Measurements from ENCODE around the gene ARHGAP6. TPM values are rescaled to one million over a fixed set of nuclear protein-coding genes. Genes with fewer than 3 reads are reported as not detected.

The ARHGAP6 gene
- total RNA-seq, 3 donors from 2014 or later, result 10.1 to 32.6 (median 14.7) TPM

- intact Hi-C loops (cut with DNase I; ENCODE audit: low total_unique reads), result no loop called here
- no peak overlapping the region for H3K27ac ChIP-seq
- H3K36me3 ChIP-seq, result no peaks in the 10 kb centered on the region
- no peak for DNase-seq (ENCODE audit: low spot score in 2 of 2)
- no peaks in the 10 kb centered on the region for H3K9me3 ChIP-seq
- TF ChIP-seq POLR2AphosphoS5 (IDR thresholded peaks at IDR 0.05) (no peak), POLR2A (IDR thresholded peaks at IDR 0.05) (no peak), CTCF (IDR thresholded peaks at IDR 0.05) (no peak)
- no peak overlapping the region for H3K4me3 ChIP-seq
- H3K27me3 ChIP-seq, result peaks cover 0 to 32% of the 10 kb centered on the region in 2 donors
- no peaks in the 10 kb centered on the region for H3K4me1 ChIP-seq
Measured at GRCh38 chrX:11464380-11464779, 201.3 kb downstream of the ARHGAP6 start.

- Histone ChIP-seq H3K9me3 (no peaks in the 10 kb centered on the region), H3K27ac (peak overlapping the region in 1 of 2 donors; percentile 44), H3K4me3 (no peak overlapping the region), H3K27me3 (peaks cover 0 to 38% of the 10 kb centered on the region in 2 donors), H3K4me1 (no peaks in the 10 kb centered on the region), H3K36me3 (no peaks in the 10 kb centered on the region)
- TF ChIP-seq POLR2AphosphoS5 (IDR thresholded peaks at IDR 0.05) (no peak), CTCF (IDR thresholded peaks at IDR 0.05) (no peak), POLR2A (IDR thresholded peaks at IDR 0.05) (no peak)
- no peak for DNase-seq (ENCODE audit: low spot score in 2 of 2)
- intact Hi-C loops (cut with DNase I; ENCODE audit: low total_unique reads), result no loop called here
Measured at GRCh38 chrX:11462648-11463047, 203.1 kb downstream of the ARHGAP6 start.

GRCh38 chrX:11462136-11462535 is 203.6 kb downstream of the ARHGAP6 start:
- no peak overlapping the region for H3K4me3 ChIP-seq
- TF ChIP-seq POLR2AphosphoS5 (IDR thresholded peaks at IDR 0.05), result no peak
- no peak for DNase-seq (ENCODE audit: low spot score in 2 of 2)
- H3K9me3 ChIP-seq, result no peaks in the 10 kb centered on the region
- H3K4me1 ChIP-seq, result no peaks in the 10 kb centered on the region
- no peaks in the 10 kb centered on the region for H3K36me3 ChIP-seq
- H3K27ac ChIP-seq, result peak overlapping the region in 1 of 2 donors; percentile 50
- intact Hi-C loops (cut with DNase I; ENCODE audit: low total_unique reads), result no loop called here
- H3K27me3 ChIP-seq, result peaks cover 0 to 33% of the 10 kb centered on the region in 2 donors

- Histone ChIP-seq H3K4me1 (no peaks in the 10 kb centered on the region), H3K36me3 (no peaks in the 10 kb centered on the region), H3K27ac (peak overlapping the region in 1 of 2 donors; percentile 50), H3K4me3 (no peak overlapping the region), H3K9me3 (no peaks in the 10 kb centered on the region), H3K27me3 (peaks cover 0 to 28% of the 10 kb centered on the region in 2 donors)
- TF ChIP-seq CTCF (IDR thresholded peaks at IDR 0.05), result no peak
- no peak for TF ChIP-seq POLR2A (IDR thresholded peaks at IDR 0.05)
- TF ChIP-seq POLR2AphosphoS5 (IDR thresholded peaks at IDR 0.05), result no peak
- intact Hi-C loops (cut with DNase I; ENCODE audit: low total_unique reads), result no loop called here
- no peak for DNase-seq (ENCODE audit: low spot score in 2 of 2)
Measured at GRCh38 chrX:11461201-11462001, 204.3 kb downstream of the ARHGAP6 start.

- Histone ChIP-seq H3K27me3 (peaks cover 0 to 27% of the 10 kb centered on the region in 2 donors), H3K9me3 (no peaks in the 10 kb centered on the region), H3K4me3 (no peak overlapping the region), H3K4me1 (no peaks in the 10 kb centered on the region), H3K27ac (no peak overlapping the region), H3K36me3 (no peaks in the 10 kb centered on the region)
- intact Hi-C loops (cut with DNase I; ENCODE audit: low total_unique reads), result no loop called here
- TF ChIP-seq POLR2AphosphoS5 (IDR thresholded peaks at IDR 0.05) (no peak), CTCF (IDR thresholded peaks at IDR 0.05) (no peak), POLR2A (IDR thresholded peaks at IDR 0.05) (no peak)
- DNase-seq (ENCODE audit: low spot score in 2 of 2), result no peak
Measured at GRCh38 chrX:11460347-11460746, 205.4 kb downstream of the ARHGAP6 start.
